ENCODE results near the gene SNU13. TPM values are rescaled to one million over a fixed set of nuclear protein-coding genes. Genes with fewer than 3 reads are reported as not detected.

The SNU13 gene
- total RNA-seq, 1 donor from 2014 or later = 175 TPM

- TF ChIP-seq CTCF (IDR thresholded peaks at IDR 0.05; ENCODE audit: insufficient read depth, low read depth, low read length) = no peak
- no peak for TF ChIP-seq EZH2 (IDR thresholded peaks at IDR 0.05; ENCODE audit: insufficient read depth, low read length)
- Mint-ChIP-seq H3K36me3 (ENCODE audit: low read depth, unreplicated experiment) (no peaks in the 10 kb centered on the region), H3K9me3 (ENCODE audit: unreplicated experiment) (peaks cover 2% of the 10 kb centered on the region), H3K4me3 (ENCODE audit: unreplicated experiment) (no peak overlapping the region), H3K27me3 (ENCODE audit: low read depth, unreplicated experiment) (peaks cover 10% of the 10 kb centered on the region), H3K27ac (ENCODE audit: unreplicated experiment) (no peak overlapping the region), H3K4me1 (ENCODE audit: low read depth, unreplicated experiment) (no peaks in the 10 kb centered on the region)
- Histone ChIP-seq H3K79me2 (ENCODE audit: insufficient read depth, low read length) (no peaks in the 10 kb centered on the region), H3K36me3 (ENCODE audit: insufficient read depth, low read length) (no peaks in the 10 kb centered on the region), H3K4me3 (ENCODE audit: insufficient read depth, low read depth, low read length) (no peak overlapping the region), H3K27me3 (ENCODE audit: insufficient read depth, low read length) (peaks cover 2% of the 10 kb centered on the region), H3K9ac (ENCODE audit: low read length) (no peak overlapping the region), H4K20me1 (ENCODE audit: insufficient read depth, low read length) (no peaks in the 10 kb centered on the region), H3K4me1 (ENCODE audit: insufficient read depth, low read length) (no peaks in the 10 kb centered on the region), H2AFZ (ENCODE audit: low read depth, low read length) (no peak overlapping the region), H3K4me2 (ENCODE audit: low read length) (no peak overlapping the region), H3K9me3 (ENCODE audit: insufficient read depth, low read depth, low read length) (no peaks in the 10 kb centered on the region), H3K27ac (ENCODE audit: low read depth, low read length) (no peak overlapping the region)
- no peak for FAIRE-seq
- DNase-seq (ENCODE audit: low read depth) = no peak
These were observed 24.3 kb upstream of the SNU13 start for GRCh38 chr22:41713004-41713403.

GRCh38 chr22:41709341-41709740, 20.7 kb upstream of the SNU13 start:
- Histone ChIP-seq H3K79me2 (ENCODE audit: insufficient read depth, low read length) (no peaks in the 10 kb centered on the region), H3K36me3 (ENCODE audit: insufficient read depth, low read length) (no peaks in the 10 kb centered on the region), H3K9ac (ENCODE audit: low read length) (no peak overlapping the region), H3K4me3 (ENCODE audit: insufficient read depth, low read depth, low read length) (no peak overlapping the region), H4K20me1 (ENCODE audit: insufficient read depth, low read length) (no peaks in the 10 kb centered on the region), H3K4me2 (ENCODE audit: low read length) (no peak overlapping the region), H3K9me3 (ENCODE audit: insufficient read depth, low read depth, low read length) (no peaks in the 10 kb centered on the region), H3K27ac (ENCODE audit: low read depth, low read length) (no peak overlapping the region), H2AFZ (ENCODE audit: low read depth, low read length) (no peak overlapping the region), H3K27me3 (ENCODE audit: insufficient read depth, low read length) (peaks cover 2% of the 10 kb centered on the region), H3K4me1 (ENCODE audit: insufficient read depth, low read length) (no peaks in the 10 kb centered on the region)
- Mint-ChIP-seq H3K4me1 (ENCODE audit: low read depth, unreplicated experiment) (no peaks in the 10 kb centered on the region), H3K27ac (ENCODE audit: unreplicated experiment) (no peak overlapping the region), H3K4me3 (ENCODE audit: unreplicated experiment) (no peak overlapping the region), H3K27me3 (ENCODE audit: low read depth, unreplicated experiment) (peaks cover 6% of the 10 kb centered on the region), H3K9me3 (ENCODE audit: unreplicated experiment) (peaks cover 2% of the 10 kb centered on the region), H3K36me3 (ENCODE audit: low read depth, unreplicated experiment) (no peaks in the 10 kb centered on the region)
- no peak for TF ChIP-seq CTCF (IDR thresholded peaks at IDR 0.05; ENCODE audit: insufficient read depth, low read depth, low read length)
- FAIRE-seq = no peak
- DNase-seq (ENCODE audit: low read depth) = no peak

- H3K9me3 Mint-ChIP-seq (ENCODE audit: unreplicated experiment) = no peaks in the 10 kb centered on the region
- no peak overlapping the region for H3K4me3 ChIP-seq (ENCODE audit: insufficient read depth, low read depth, low read length)
- no peaks in the 10 kb centered on the region for H3K9me3 ChIP-seq (ENCODE audit: insufficient read depth, low read depth, low read length)
- no peaks in the 10 kb centered on the region for H3K4me1 Mint-ChIP-seq (ENCODE audit: low read depth, unreplicated experiment)
- H4K20me1 ChIP-seq (ENCODE audit: insufficient read depth, low read length) = no peaks in the 10 kb centered on the region
- no peak for FAIRE-seq
- no peak overlapping the region for H3K4me2 ChIP-seq (ENCODE audit: low read length)
- H3K9ac ChIP-seq (ENCODE audit: low read length) = no peak overlapping the region
- no peaks in the 10 kb centered on the region for H3K79me2 ChIP-seq (ENCODE audit: insufficient read depth, low read length)
- H3K27me3 Mint-ChIP-seq (ENCODE audit: low read depth, unreplicated experiment) = peaks cover 3% of the 10 kb centered on the region
- no peaks in the 10 kb centered on the region for H3K27me3 ChIP-seq (ENCODE audit: insufficient read depth, low read length)
- H3K36me3 Mint-ChIP-seq (ENCODE audit: low read depth, unreplicated experiment) = peaks cover 2% of the 10 kb centered on the region
- no peaks in the 10 kb centered on the region for H3K36me3 ChIP-seq (ENCODE audit: insufficient read depth, low read length)
- H2AFZ ChIP-seq (ENCODE audit: low read depth, low read length) = no peak overlapping the region
- peaks cover 5% of the 10 kb centered on the region for H3K4me1 ChIP-seq (ENCODE audit: insufficient read depth, low read length)
- no peak overlapping the region for H3K4me3 Mint-ChIP-seq (ENCODE audit: unreplicated experiment)
- TF ChIP-seq EZH2 (IDR thresholded peaks at IDR 0.05; ENCODE audit: insufficient read depth, low read length) (no peak), CTCF (IDR thresholded peaks at IDR 0.05; ENCODE audit: insufficient read depth, low read depth, low read length) (no peak)
- DNase-seq (ENCODE audit: low read depth) = no peak
- no peak overlapping the region for H3K27ac Mint-ChIP-seq (ENCODE audit: unreplicated experiment)
- H3K27ac ChIP-seq (ENCODE audit: low read depth, low read length) = no peak overlapping the region
These were observed 14.1 kb upstream of the SNU13 start for GRCh38 chr22:41702763-41703162.

All from astrocyte (in vitro differentiated cells and primary cell).